HG03066 (cell line): ENCODE measurements around the gene TMEM163.
"Not testable (repeated sequence)": the region's sequence is repeated elsewhere in the genome, so short reads cannot be mapped to it uniquely, and the experiment has no call there.

Experiments used
- ATAC-seq: cut with Tn5 transposase; IDR thresholded peaks from one replicate; pipeline ENCODE4 v1.9.1; 2021; ENCODE audit warnings: low read depth; ENCODE audit not compliant: unreplicated experiment

TMEM163 gene

DNA sequence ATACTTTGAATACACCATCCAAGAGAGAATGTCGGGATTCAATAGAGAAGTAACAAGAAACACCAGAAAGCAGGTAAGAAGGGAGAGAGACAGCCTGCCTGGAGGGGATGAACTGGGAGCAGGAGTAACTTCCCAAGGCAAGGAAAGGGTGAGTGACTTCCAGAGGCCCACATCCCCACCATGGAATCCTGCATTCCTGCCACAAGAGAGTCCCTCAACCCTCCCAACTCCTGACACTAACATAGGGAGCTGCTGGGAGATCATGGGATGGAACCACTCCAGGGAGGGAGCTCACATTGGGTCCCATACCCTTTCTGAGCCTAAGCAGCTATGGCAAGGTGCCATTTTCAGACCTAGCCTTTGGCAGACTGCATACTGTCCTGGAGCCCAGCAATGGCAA lies 5.5 kb upstream of the TMEM163 start:
- ATAC-seq: no peak

GRCh38 chr2:134723742-134724141 lies 4.9 kb upstream of the TMEM163 start:
- ATAC-seq: not testable (repeated sequence)

- ATAC-seq: no peak
These were observed 3.9 kb upstream of the TMEM163 start for GRCh38 chr2:134722728-134723127.

GRCh38 chr2:134721596-134721995 lies 2.8 kb upstream of the TMEM163 start:
- no peak for ATAC-seq

DNA sequence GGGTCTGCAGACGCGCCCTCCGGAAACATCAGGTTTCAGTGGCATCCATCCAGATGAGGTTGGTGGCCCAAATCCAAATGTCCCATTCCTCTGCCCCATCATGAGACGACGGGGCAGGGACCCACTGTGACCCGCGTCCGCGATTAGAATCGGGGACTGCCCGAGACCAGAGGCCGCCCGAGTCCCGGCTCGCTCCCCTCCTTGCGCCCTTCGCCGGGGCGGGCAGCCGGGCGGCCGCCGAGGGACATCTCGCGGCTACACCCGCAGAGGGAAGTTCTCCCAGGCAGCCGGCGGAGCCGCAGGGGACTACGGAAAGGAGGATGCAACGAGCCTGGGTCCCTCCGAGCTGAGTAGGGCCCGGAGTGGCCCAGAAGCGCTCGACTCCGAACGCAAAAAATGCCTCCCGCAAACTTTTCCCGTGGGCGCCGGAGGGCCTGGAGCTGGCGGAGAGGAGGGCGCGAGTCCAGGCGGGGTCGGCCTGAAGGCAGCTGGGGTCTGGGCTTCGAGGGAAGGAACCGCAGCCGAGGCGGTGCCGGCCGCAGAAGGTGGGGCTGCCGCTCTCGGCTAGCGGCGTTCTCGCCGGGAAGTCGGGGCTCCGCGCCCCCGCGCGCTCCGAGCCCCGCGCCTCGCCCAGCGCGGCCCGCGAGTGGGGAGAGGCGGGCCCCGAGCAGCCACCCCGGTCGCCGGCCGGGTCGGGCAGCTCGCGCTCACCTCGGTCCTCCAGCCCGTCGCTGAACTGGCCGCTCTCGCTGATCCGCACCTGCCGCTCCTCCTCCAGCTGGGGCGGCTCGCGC lies 580 bp downstream of the TMEM163 start:
- ATAC-seq: no peak

DNA sequence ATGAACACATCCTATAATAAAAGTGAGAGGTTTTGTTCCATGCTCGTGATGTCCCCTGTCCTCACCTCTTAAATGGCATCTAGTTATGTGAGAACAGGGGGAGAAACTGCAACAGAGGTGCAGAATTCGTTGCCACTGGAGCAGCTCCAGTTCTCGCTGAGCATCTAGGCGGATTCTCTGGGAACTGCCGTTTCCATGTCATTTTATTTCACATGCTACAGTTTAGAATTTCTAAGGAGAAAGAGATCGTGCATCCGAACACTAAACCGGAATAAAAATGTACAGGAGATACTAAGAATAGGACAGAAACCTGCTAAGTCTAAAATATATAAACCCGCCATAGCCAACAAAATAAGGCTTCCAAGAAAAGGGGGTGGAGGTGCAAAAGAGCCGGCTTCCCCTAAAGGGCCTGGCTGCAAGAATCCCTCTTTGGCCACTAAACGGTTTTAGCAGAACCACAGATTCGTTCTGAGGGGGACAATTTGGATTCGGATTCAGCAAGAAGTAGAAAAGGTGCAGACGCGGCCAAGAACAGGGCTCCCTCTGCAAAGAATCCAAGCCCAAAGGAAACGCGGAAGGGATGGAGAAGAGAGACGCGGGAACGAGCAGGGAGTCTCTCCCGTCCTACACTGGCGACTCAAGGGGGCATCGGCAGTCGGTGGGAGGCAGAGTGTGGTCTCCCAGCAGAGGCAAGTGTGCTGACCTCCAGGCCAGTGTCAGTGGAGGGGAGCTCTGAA lies 1.3 kb downstream of the TMEM163 start:
- ATAC-seq: no peak

GRCh38 chr2:134716721-134717243 lies 2.0 kb downstream of the TMEM163 start:
- ATAC-seq: no peak

- ATAC-seq: no peak
These were observed 2.7 kb downstream of the TMEM163 start for GRCh38 chr2:134715932-134716643.

DNA sequence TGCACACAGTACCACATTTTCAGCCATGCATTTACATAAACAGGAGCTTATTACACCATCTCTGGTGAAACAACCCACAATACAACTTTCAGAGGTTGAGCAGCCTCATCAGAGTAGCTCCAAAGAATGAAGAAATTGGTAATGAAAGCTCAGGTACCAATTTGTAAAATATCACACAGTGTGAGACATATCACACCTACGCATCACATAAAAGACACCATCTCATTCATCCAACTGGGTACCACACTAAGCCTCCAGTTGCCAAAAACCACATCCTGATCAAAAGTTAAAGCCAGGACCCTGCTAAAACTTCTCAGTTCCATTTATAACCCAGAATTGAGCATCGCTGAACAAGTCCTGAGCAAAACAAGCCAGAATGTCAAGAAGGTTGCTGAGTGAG lies 4.6 kb downstream of the TMEM163 start:
- no peak for ATAC-seq

DNA sequence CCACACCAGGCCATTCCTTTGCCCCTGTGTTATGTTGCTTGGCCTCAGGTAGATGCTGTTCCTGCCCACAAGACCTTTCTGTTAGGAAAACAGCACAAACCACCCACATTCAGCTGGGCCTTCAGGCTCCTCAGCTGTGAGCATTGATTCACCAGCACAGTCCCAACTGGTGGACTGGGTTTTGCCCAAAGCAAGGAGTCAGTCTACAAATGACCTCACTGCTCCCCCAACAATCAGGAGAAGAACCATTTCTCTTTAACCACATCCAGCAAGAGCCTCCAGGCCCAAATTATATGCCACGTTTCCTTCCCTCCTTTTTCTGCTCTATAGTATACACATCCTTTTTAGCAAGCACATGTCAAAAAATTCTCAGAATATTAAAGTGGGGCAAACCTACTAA lies 5.2 kb downstream of the TMEM163 start:
- no peak for ATAC-seq

DNA sequence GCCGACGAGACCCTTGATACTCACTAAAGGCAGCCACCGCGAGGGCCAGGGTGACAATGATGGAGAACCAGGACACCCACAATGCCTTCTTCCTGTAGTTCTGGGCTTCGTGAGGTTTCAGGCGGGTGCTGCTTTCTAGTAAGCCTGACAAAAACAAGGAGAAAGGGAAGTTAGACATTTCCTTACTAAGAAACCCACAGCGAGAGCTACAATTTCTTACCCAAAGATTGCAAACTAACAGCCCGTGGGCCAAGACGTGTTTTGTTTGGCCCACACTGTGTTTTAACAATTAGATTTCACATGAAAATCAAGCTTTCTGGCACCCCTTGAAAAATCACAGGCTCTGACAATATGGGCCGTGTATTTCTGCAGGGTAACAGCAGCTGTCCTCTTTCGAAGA lies 5.6 kb downstream of the TMEM163 start:
- no peak for ATAC-seq

DNA sequence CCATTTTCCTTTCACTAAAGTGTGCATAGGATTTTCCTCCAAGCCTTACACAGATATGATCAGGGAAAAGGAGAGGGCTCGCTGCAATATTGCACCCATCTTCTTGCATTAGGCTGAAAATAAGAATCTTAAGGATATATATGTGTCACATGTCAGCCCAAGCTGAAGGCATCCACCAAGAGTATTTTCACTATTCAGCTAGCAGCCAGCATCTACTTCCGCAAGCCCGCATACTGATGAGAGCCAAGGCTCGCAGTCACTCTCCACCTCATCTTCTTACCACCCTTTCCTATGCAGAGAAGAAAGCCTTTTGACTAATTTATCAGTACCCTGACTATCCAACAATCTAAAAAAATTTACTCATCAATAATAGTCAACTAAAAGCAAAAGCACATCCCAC lies 6.1 kb downstream of the TMEM163 start:
- no peak for ATAC-seq

DNA sequence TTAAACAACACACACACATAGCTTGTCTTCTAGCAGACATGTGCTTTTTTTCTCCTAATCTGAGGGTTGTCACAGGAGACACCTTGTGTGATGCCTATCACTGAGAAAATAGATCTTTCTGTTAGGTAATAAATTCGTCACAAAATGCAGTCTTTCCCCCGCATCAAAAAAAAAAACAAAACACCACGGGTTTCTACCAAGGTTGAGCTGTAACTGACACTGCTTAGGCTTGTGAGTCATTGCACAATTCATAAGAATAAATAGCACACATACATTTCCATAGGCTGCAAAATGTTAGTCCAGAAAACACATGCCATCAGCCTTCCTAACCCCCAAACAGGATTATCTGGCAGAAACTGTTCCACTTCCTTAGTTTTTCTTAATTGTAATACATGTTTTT lies 6.5 kb downstream of the TMEM163 start:
- no peak for ATAC-seq

- ATAC-seq: no peak
These were observed 7.1 kb downstream of the TMEM163 start for GRCh38 chr2:134711692-134712091.

DNA sequence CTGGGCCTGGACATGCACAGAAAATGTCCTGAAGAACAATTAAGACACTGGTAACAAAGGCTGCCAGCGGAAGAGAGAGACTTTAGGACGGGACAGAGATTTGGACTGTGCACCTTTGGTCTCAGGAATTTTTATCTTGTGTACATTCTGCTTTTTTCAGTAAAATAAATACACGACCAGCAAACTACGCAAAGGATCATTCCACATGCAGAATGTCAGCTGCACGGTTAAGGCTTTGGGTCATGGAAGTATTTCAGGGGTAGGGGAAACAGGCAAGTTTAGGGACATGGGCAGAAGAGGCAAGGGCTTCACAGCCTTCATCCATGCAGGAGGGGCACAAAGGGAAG lies 11.5 kb downstream of the TMEM163 start:
- no peak for ATAC-seq

DNA sequence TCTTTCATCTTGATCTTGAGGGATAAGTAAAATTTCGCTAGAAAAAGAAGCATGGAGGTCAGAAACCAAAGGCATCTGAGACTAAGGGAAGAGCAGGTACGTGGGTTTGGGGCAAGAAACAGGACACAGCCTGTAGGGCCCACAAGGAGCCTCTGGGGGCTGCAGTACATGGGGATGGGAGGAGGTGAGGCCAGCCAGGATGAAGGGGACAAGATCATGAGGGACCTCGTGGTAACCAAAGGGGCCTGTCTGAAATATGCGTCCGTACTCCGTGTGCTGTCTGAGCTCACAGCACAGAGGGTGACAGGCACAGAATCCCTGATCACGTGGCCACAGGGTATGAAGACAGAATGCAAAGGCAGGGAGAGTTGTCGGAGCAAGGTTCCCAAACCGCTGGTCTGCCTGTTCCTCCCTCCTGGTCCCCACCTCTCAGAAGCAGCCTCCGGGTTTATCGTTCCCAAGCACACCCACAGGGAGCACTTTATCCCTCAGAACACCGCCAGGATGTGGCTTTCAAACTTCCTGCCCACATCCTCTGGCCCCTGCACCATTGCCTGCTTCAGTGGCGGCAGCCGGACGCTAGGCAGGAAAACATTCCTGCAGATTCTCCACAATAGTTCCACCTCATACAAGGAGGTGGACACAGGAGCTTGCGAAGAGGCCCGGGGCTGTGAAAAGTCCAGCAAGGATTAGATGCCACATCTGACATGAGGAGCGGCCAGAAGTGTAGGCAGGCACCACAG lies 12.0 kb downstream of the TMEM163 start:
- no peak for ATAC-seq

GRCh38 chr2:134705861-134706586 lies 12.8 kb downstream of the TMEM163 start:
- no peak for ATAC-seq

- no peak for ATAC-seq
These were observed 14.6 kb downstream of the TMEM163 start for GRCh38 chr2:134704173-134704572.

DNA sequence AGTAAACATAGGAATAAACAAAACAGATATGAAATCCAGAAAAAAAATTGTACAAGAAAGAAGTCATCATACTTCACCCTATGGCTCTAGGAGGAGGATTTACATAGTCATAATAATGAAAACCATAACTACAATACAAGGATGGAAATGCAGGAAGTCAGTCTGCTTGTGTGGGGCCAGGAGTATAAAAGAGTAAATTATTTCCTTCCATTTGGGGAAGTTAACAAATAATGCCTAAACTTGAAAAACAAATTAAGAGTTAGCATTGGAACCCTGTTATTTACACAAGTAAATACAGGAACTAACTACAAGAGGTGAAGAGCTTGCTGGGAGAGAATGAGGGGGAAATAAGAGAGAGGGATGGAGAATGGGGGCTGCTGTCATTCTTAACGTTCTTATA lies 15.4 kb downstream of the TMEM163 start:
- ATAC-seq: no peak

GRCh38 chr2:134700730-134701129 lies 18.1 kb downstream of the TMEM163 start:
- ATAC-seq: no peak
